C1 segment of cervical spinal cord (tissue), 14 donors: ENCODE data around the gene IL16.
A peak's percentile ranks its signal among the peaks of the same experiment; 100 is the strongest.
"Not testable (repeated sequence)": the region's sequence is repeated elsewhere in the genome, so short reads cannot be mapped to it uniquely, and the experiment has no call there.

Source experiments
- DNase-seq, 14 donors: peaks; one replicate each; lab custom pipeline; 2025; lab: John Stamatoyannopoulos, UW

IL16 gene

DNA sequence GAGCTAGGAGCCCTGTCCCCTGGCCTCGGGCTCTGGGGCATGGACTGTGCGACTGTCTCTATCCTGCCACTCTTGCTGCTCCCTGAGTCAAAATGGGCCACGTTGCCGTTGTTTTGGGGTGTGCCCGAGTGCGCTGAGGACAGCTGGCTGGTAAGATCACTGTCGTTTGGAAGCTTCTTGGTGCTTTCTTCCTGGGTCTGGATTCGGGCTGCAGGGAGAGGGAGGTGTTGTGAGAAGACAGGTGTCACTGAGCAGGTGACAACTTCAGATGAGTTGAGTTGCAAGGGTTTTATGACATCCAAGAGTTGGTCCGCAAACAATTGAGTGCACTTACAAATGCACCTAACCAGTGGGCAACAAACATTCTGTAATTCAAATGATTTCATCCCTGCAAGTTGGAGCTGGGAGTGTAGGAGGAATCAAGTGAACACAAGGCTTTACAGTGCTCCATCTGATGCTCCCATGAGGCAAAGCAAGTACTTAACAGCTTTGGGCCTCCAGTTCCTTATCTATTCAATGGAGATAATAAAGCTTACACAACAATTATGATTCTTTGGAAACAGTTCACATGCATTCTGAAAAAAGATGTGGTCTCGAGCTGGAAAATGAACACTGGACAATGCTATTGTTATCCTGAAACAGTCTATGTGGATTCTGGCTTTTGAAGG is 138.2 kb downstream of the IL16 start:
- no peak for DNase-seq

DNA sequence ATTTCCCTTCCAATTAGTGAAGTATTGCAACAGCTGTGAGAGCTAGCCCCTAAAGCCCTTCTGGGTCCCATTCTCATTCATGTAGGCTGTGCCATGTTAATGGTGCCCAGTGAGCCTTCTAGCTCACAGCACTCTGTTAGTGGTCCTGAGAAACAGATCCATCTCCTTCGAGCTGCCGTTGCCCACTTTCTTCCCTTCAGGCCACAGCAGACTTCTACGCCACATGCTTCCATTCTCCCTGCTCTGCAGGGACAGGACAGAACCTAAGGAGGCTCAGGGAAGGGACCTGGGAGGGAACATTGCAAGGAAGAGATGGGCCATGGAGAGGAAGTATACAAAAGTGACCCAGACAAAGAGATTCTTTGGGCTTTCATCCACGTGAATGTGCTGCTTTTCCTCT is 139.0 kb downstream of the IL16 start:
- no peak for DNase-seq

DNA sequence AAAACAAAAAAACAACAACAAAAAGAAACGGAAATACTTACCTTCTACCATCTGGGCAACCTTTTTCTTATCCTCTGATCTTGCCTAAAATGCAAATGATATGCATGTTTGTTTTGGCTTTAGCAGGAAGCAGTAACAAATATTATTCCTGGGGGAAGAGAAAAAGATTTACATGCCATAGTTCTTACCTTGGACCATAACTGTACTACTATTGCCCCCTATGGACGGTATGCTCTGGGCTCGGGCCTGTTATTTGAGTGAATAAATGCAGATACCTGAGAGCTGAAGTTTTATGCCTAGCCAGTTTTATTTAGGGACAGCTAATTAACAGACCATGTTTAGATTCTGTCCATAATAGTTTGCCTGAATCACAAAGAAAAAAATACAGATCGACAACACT is 139.9 kb downstream of the IL16 start:
- no peak for DNase-seq

DNA sequence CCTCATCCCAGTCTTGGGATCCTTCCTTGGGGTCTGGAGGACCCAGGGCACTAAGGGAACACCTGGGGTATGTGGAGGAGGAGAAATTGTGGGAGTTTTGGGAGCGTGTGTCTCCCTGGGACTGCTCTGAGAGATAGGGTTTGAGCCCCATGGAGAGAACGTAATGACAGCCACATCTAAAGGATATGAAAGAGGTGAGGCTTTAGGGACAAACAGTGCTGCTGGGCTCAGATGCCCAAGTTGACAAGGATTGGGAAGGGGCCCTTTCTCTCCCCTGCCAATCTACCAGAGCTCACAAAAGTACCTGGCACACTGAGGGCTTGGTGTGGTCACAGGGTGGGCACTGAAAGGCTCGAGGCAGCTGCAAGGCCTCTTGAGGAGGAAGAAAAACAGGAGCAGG is 140.6 kb downstream of the IL16 start:
- DNase-seq: no peak

DNA sequence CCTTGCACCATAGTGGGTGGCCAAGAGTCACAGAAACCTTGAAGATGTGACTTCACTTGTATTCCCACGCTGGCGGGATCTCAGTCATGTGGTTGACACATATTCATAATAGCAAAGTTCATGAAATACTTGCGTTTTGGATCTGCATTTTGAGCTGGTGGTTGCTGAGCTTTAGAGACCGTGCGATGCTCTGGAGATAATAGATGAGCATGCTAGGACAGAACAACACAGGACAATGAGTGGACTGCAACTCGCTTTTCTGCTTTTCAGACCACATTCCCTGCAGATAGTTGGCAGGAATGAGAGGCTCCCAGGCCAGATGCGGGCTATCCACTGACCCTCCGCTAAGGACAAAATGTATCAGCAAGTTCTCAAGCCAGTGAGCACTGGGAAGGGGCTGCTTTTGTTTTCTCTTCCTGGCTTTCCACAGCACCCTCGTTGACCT is 141.1 kb downstream of the IL16 start:
- no peak for DNase-seq

DNA sequence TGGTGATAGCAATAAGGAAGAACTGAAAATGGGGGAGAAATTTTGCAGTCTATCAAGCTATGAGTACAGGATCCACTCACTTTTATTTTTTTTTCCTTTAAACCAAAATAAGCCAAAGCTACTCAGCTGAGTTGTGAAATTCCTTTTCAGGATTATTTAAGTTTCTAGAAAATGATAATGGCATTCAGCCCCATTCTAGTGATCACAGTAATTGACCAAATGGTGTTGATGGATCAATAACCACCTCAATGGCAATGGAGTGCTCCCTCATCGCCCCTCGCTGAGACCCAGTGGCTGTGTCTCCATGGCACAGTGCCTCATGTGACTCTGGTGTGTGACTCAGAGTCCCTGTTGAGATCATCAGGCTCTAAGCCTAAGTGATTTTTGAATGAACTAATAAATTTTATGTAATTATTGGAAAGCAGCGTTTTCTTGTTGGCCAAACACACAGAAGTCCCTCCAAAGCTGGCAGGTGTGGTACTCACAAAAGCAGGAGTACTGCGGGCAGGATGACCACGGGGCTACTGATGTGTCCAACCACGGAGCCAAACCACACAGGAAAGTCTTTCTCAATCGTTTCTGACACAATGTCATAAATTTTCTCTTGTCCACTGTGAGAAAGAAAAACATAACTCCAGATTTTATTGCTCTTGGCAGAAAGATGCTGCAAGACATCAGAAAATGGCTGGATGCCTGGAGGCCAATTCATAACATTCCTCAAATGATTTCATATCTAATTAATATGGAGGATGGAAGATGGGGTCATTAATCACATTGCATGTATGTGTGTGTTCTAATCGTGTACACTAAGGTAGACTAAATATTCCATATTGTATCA is 141.7 kb downstream of the IL16 start:
- DNase-seq: no peak

DNA sequence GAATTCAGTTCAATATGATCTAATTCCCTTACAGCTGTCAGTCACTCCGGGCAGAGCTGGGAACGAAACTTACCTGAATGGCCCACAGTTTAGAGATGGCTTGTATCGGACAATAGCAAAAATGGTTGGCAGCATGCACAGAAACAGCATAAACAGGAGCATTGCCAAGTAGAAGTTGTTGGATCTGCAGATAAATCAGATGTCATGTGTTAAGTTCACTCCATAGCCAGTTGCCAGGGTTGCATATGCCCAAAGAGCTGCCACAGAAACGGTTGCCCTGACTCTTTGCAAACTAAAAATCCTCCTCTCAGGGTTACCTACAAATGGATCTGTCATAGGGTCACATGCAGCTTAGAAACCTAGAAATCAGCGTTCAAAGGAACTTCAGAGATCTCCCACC is 142.6 kb downstream of the IL16 start:
- no peak for DNase-seq

DNA sequence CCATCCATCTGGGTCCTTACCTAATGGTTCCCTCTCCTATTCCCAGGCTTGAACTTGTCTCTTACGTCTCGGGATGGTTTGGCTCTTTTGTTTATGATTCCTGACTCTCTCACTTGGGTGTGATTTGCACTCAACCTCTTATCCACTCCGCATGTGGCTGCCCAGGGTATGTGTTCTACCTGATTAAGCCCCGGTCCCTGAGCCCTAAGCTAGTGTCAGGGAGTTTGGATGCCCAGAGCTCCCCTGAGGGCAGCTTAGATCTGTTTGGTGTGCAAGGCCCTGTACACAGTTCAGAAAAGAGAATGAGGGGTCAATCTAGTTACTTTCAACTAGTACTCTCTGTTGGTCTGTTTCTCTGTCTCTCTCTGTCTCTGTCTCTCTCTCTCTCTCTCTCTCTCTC is 143.2 kb downstream of the IL16 start:
- no peak for DNase-seq

DNA sequence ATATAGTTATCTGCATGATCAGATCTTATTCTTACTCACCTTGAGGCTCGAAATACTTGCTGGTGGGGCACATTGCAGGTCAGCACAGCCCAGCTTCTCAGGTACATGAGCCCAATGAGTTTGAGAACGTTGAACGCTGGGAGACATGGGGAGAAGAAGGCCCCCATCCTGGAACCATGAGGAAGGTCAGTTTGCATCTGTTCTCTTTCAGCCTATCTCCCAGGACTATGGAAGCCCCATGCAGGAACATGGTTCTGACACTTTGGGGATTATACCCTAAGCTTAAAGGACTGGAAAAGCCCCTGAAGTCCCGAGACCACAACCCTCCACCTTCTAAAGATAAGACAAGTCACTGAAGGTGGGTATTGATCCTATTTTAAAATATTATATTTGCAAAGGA is 144.7 kb downstream of the IL16 start:
- no peak for DNase-seq

DNA sequence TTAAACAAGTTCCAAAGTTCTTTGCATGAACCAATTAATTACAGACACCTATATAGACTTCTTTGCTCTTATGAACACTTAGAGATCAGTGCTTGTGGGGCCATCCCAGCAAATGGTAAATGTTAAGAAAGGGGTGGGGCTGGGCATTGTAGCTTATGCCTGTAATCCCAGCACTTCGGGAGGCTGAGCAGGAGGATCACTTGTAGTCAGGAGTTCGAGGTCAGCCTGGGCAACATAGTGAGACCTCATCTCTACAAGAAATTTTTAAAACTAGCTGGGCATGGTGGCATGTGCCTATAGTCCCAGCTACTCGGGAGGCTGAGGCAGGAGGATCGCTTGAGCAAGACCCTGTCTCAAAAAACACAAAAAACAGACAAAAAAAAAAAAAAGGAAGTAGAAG is 146.7 kb downstream of the IL16 start:
- DNase-seq: no peak

DNA sequence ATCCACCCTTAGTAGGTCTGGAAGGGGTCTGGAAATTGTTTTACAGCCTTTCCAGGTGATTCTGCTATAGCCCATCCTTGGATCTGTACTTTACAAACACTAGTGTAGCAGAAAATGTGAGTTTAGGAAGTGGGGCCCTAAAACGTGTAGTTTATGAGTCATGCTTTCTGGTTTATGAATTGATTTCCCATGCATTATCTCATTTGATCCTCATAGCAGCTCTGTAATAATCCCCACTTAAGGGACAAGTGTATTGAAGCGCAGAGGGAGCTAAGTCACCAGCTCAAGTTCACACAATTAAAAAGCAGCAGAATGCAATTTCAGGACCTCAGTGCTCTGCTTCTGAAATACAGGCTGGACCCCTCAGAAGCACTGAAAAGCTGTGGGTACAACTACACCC is 149.9 kb downstream of the IL16 start:
- no peak for DNase-seq

DNA sequence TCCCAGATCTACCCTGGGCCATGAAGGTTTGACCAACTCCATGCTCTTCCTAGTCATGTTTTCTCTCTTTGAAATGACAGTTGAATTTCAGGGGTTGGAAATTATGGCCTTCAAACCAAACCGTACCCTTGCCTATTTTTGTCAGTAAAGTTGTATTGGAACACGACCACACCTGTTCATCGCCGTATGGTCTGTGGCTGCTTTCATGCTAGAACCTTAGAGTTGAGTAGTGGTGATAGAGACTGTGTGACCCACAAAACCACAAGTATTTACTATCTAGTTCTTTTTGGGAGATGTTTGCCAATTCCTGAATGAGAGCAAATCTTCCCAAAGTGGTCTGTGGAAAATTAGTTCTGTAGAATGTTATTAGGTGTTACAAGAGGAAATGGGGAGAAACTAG is 151.2 kb downstream of the IL16 start:
- DNase-seq: no peak

DNA sequence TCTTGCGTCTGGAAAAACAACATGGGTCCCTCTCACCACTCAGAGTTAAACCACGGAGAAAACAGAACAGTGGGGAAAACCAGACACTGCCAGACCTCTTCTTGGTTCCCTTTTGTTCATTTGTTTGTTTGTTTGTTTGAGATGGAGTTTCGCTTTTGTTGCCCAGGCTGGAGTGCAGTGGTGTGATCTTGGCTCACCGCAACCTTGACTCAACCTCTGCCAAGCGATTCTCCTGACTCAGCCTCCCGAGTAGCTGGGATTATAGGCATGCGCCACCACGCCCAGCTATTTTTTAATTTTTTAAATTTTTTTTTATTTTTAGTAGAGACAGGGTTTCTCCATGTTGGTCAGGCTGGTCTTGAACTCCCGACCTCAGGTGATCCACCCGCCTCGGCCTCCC is 152.0 kb downstream of the IL16 start:
- DNase-seq: not testable (repeated sequence)

DNA sequence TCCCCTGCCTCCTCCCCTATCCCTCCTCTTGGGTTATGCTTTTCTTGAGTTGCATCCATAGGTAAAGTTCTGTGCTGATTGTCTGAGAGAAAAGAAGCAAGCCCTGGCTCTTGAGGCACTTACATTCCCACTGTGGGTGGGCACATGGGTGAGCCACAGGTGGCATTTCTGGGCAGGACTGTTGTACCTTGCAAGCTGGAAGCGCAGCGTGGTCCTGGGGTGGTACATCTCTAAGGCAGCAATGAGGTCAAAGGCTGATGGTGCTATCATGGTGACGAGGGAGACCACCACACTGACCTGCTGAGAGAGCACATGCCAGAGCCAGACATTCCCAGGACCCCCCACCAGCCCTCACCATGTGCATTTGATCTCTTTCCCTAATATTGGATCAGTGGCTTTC is 152.6 kb downstream of the IL16 start:
- DNase-seq: no peak

DNA sequence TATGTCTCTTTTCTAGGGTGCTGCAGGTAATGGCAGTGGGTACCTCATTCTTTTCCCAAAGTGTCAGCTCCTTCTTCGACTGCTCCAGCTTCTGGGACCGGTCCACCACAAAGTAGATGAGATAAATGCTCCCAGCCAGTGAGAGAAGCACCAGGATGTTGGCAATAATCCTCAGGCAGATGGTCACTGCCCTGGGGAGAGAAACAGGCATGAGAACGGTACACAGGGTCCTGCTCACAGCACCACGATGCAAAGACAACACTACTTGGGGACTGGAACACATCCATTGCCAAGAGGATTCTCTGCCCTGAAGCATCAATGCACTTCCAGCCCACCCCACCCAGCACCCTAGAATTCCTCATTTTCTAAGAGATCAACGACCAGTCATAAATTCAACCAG is 155.0 kb downstream of the IL16 start:
- peak in 3 of 14 donors; percentile 14 to 96 (median 20) for DNase-seq

DNA sequence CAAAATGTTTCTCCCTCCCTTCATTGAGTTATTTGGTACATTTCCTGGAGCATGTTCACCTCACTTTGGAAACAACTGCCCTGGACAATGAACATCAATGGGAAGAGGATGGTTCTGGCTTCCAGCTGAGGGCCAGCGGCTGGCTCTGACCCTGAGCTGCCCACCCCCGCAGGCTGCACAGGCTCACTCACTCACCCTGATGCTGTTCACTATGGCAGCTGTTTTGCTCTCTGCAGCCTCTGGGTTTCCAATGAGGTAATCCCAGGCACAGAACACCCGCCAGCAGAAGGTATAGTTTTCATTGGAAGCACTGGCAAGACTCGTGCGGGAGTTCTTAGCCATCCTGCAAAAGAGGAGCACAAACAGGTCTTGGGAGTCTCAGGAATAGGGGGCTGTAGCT is 159.6 kb downstream of the IL16 start:
- DNase-seq: no peak

DNA sequence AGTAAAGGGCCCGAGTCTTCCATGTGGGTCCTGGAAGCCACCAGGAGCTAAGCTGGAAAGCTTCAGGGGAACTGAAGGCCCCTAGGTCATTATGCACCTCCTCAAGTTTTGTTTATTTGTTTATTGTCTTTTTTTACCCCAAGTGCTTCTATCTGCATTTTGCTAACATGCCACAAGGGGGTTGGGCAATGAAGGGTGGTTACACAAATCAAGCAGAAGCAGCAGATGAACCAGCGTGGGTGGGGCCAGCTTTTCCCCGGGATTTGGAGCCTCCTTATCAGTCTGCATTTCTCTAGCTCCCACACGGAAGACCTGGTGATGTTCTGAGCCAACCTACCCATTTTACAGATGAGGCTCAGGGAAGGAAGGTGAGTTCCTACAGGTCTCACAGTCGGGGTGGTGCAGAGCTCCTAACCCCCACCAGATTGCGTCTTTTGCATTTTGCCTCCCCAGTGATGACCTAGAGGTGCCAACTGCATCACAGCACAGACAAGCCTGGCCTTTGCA is 160.6 kb downstream of the IL16 start:
- no peak for DNase-seq

DNA sequence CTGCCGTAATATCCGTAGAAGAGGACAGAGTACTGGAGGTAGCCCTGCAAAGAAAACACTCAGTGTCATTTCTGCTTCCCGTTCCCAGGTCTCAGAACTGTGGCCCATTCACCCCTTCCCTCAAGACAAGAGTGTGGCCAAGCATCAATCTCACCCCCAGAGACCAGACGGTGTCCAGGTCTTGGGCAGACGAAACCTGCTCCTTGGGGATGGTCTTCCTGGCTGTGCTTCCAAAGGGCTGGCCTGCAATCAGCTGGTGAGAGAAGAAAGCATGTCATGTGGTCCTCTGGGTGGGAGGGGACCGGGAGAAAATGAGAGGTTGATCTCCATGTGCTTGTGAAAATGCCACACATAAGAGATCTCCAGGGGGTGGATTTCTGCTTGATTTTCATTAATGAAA is 161.6 kb downstream of the IL16 start:
- peak in 1 of 14 donors; percentile 11 for DNase-seq

DNA sequence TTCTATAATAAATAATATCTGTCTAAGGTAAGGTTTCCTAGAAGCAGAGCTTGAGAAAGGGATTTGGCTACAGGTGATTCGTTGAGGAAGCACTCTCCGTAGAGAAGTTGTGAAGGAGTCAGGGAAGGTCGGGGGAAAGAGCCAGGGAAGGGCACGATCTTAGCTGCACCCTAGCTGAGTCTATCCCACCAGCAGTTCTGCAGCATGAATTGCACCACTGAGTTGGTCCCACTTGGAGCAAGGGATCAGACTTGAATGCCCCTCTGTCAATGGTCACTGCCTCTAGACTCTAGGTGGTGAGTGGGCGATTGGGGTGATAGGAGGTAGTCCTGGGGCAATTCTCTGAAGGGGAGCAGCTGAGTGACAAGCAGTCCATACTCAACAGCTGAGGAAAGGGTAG is 163.8 kb downstream of the IL16 start:
- no peak for DNase-seq

DNA sequence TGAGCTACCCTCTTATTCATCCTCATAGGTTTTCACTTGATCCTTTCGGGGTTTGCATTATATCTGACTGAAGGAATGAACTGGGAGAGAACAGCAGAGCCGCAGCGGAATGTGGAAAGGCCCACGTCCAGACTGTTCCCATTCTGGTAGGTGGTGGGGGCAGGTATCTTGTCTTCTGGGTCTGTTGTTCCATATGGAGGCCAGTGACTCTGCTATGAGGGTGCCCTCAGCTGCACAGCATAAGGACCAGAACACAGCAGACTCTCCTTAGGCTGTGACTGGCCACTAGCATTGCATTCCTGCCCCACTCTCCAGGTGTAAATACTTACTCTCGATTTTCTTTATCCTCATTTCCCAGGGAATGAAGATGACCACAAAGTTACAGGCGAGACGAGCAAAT is 165.2 kb downstream of the IL16 start:
- DNase-seq: no peak

DNA sequence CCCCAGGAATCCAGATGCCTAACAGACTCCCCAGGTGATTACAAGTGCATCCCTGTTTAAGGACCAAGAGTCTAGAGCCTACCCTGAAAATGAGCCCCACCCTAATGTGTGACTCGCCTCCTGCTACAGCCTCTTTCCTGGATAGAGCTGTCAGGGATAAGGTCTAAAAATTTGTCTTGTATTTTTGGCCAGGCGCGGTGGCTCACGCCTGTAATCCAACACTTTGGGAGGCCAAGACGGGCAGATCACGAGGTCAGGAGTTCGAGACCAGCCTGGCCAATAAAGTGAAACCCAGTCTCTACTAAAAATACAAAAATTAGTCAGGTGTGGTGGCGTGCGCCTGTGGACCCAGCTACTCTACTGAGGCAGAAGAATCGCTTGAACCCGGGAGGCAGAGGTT is 166.1 kb downstream of the IL16 start:
- DNase-seq: no peak

DNA sequence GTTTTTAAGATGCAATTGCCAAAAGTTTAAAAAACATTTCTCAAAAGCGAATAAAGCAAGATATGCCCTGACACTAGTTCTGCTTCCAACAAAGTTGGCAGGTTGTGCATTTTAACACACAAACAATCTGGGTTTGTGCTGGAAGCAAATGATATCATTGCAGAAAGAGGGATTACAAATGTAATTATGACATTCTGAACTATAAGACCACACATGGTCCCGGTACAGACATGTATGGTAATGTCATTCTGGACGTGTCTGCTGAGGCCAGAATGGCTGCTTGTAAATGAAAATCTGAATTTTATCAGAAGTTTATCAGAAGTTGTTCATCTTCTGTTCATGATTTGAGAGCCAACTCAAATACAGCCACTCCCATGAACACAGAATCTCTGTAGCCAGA is 166.6 kb downstream of the IL16 start:
- DNase-seq: no peak
